GM21528 (cell line): Measurements from ENCODE around the gene RCCD1.

Experiments
- ATAC-seq: cut with Tn5 transposase; IDR thresholded peaks from one replicate; pipeline ENCODE4 v1.9.1; 2021; ENCODE audit warnings: mild to moderate bottlenecking, moderate library complexity; ENCODE audit not compliant: unreplicated experiment, low FRiP score

Gene RCCD1

GRCh38 chr15:90960298-90961091 lies 5.8 kb downstream of the RCCD1 start:
- ATAC-seq: no peak

- no peak for ATAC-seq
These were observed 7.3 kb downstream of the RCCD1 start for GRCh38 chr15:90962021-90962420.

GRCh38 chr15:90966262-90966661 lies 11.6 kb downstream of the RCCD1 start:
- no peak for ATAC-seq

GRCh38 chr15:90967206-90967605 lies 12.5 kb downstream of the RCCD1 start:
- ATAC-seq: no peak

- no peak for ATAC-seq
These were observed 13.8 kb downstream of the RCCD1 start for GRCh38 chr15:90968434-90968833.

GRCh38 chr15:90970274-90970673 lies 15.6 kb downstream of the RCCD1 start:
- ATAC-seq: no peak

GRCh38 chr15:90972133-90972532 lies 17.4 kb downstream of the RCCD1 start:
- ATAC-seq: no peak

- ATAC-seq: no peak
These were observed 19.5 kb downstream of the RCCD1 start for GRCh38 chr15:90974216-90974615.

GRCh38 chr15:90979582-90979981 lies 24.9 kb downstream of the RCCD1 start:
- no peak for ATAC-seq

GRCh38 chr15:90981681-90982080 lies 27.0 kb downstream of the RCCD1 start:
- ATAC-seq: peak; percentile 77

- ATAC-seq: peak; percentile 35
These were observed 27.5 kb downstream of the RCCD1 start for GRCh38 chr15:90982135-90982534.

- peak; percentile 44 for ATAC-seq
These were observed 32.3 kb downstream of the RCCD1 start for GRCh38 chr15:90986790-90987507.

GRCh38 chr15:90987561-90988141 lies 33.0 kb downstream of the RCCD1 start:
- no peak for ATAC-seq

GRCh38 chr15:90988296-90988695 lies 33.6 kb downstream of the RCCD1 start:
- ATAC-seq: no peak

- no peak for ATAC-seq
These were observed 34.5 kb downstream of the RCCD1 start for GRCh38 chr15:90989040-90989768.

- ATAC-seq: no peak
These were observed 35.8 kb downstream of the RCCD1 start for GRCh38 chr15:90990446-90990845.

- no peak for ATAC-seq
These were observed 37.1 kb downstream of the RCCD1 start for GRCh38 chr15:90991587-90992285.

GRCh38 chr15:90994059-90994416 lies 39.4 kb downstream of the RCCD1 start:
- peak; percentile 28 for ATAC-seq

- ATAC-seq: peak; percentile 95
These were observed 40.0 kb downstream of the RCCD1 start, which contains the start of gene PRC1 for GRCh38 chr15:90994417-90995311. PRC1 (minus strand) TSS chr15:90994535; CDS start chr15:90994417, 118 bp downstream.
